Measurements from ENCODE around the gene HNRNPL. TPM values are rescaled to one million over a fixed set of nuclear protein-coding genes. Genes with fewer than 3 reads are reported as not detected.
"Not testable (repeated sequence)": the region's sequence is repeated elsewhere in the genome, so short reads cannot be mapped to it uniquely, and the experiment has no call there.

Gene HNRNPL
- 236 and 238 TPM in 2 replicates for total RNA-seq (2014; rRNA removed; shearing (Covaris generic))
- 249 and 252 TPM in 2 replicates for polyA plus RNA-seq (2014; cell fraction: nucleus; rRNA removed)

- peak; percentile 100 for DNase-seq (ENCODE audit: extremely low read depth, low read depth)
Observed at GRCh38 chr19:38849860-38850435, at the start of gene HNRNPL. TSS of gene HNRNPL (minus strand) at chr19:38849986. CDS start at chr19:38849966, 20 bp downstream.

GRCh38 chr19:38898788-38899446 is 49.1 kb upstream of the HNRNPL start:
- no peak for DNase-seq (ENCODE audit: extremely low read depth, low read depth)

- no peak for DNase-seq (ENCODE audit: extremely low read depth, low read depth)
Observed at GRCh38 chr19:38894968-38895367, 45.2 kb upstream of the HNRNPL start.

- no peak for DNase-seq (ENCODE audit: extremely low read depth, low read depth)
Observed at GRCh38 chr19:38893341-38893771, 43.6 kb upstream of the HNRNPL start.

- no peak for DNase-seq (ENCODE audit: extremely low read depth, low read depth)
Observed at GRCh38 chr19:38892841-38893240, 43.1 kb upstream of the HNRNPL start.

- DNase-seq (ENCODE audit: extremely low read depth, low read depth), result no peak
Observed at GRCh38 chr19:38891771-38892170, 42.0 kb upstream of the HNRNPL start.

GRCh38 chr19:38890686-38891085 is 40.9 kb upstream of the HNRNPL start:
- no peak for DNase-seq (ENCODE audit: extremely low read depth, low read depth)

- DNase-seq (ENCODE audit: extremely low read depth, low read depth), result no peak
Observed at GRCh38 chr19:38889803-38890202, 40.0 kb upstream of the HNRNPL start.

GRCh38 chr19:38888876-38889275 is 39.1 kb upstream of the HNRNPL start:
- no peak for DNase-seq (ENCODE audit: extremely low read depth, low read depth)

GRCh38 chr19:38884691-38885090 is 34.9 kb upstream of the HNRNPL start:
- not testable (repeated sequence) for DNase-seq (ENCODE audit: extremely low read depth, low read depth)

GRCh38 chr19:38883286-38883685 is 33.5 kb upstream of the HNRNPL start:
- no peak for DNase-seq (ENCODE audit: extremely low read depth, low read depth)

GRCh38 chr19:38880882-38881609 is 31.3 kb upstream of the HNRNPL start:
- DNase-seq (ENCODE audit: extremely low read depth, low read depth), result no peak

- DNase-seq (ENCODE audit: extremely low read depth, low read depth), result no peak
Observed at GRCh38 chr19:38880076-38880881, 30.5 kb upstream of the HNRNPL start.

GRCh38 chr19:38879400-38879751 is 29.6 kb upstream of the HNRNPL start:
- DNase-seq (ENCODE audit: extremely low read depth, low read depth), result no peak

- DNase-seq (ENCODE audit: extremely low read depth, low read depth), result no peak
Observed at GRCh38 chr19:38878575-38879399, 29.0 kb upstream of the HNRNPL start.

- no peak for DNase-seq (ENCODE audit: extremely low read depth, low read depth)
Observed at GRCh38 chr19:38877781-38878574, 28.2 kb upstream of the HNRNPL start, which contains the start of gene RINL. TSS of gene RINL (minus strand) at chr19:38878275. CDS start at chr19:38876742, 1,533 bp downstream.

GRCh38 chr19:38875656-38876395 is 26.0 kb upstream of the HNRNPL start:
- DNase-seq (ENCODE audit: extremely low read depth, low read depth), result no peak

GRCh38 chr19:38873400-38873799 is 23.6 kb upstream of the HNRNPL start:
- not testable (repeated sequence) for DNase-seq (ENCODE audit: extremely low read depth, low read depth)

Data from NCI-H460 (cell line).